Erythroblast (primary cell): ENCODE measurements around the gene GDPD1.
"Not testable (repeated sequence)": the region's sequence is repeated elsewhere in the genome, so short reads cannot be mapped to it uniquely, and the experiment has no call there.

Source experiments
- DNase-seq, 2 experiments: peaks; one replicate each; lab custom pipeline; 2025; lab: John Stamatoyannopoulos, UW
- GATA1 ChIP-seq: IDR thresholded peaks from 2 replicates; pipeline ENCODE4 v1.6.1; 2011; ENCODE audit warnings: low read depth, mild to moderate bottlenecking, control low read depth, low read length, moderate library complexity
- POLR2A ChIP-seq: IDR thresholded peaks from 2 replicates; pipeline ENCODE4 v1.6.1; 2011; ENCODE audit warnings: mild to moderate bottlenecking, low read length

The GDPD1 gene

DNA sequence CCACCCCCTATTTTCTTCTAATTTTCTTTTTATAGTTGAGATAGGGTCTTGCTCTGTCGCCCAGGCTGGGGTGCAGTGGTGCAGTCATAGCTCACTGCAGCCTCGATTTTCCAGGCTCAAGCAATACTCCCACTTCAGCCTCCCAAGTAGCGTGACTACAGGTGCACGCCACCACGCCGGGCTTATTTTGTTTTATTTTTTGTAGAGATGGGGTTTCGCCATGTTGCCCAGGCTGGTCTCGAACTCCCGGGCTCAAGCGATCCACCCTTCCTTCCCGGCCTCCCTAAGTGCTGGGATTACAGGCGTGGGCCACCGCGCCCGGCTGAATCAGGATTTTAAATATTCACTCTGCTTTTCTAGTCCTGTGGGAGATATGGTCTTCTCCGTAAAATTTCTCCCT is 941 bp upstream of the GDPD1 start:
- TF ChIP-seq POLR2A (no peak), GATA1 (no peak)
- DNase-seq, result no peak

DNA sequence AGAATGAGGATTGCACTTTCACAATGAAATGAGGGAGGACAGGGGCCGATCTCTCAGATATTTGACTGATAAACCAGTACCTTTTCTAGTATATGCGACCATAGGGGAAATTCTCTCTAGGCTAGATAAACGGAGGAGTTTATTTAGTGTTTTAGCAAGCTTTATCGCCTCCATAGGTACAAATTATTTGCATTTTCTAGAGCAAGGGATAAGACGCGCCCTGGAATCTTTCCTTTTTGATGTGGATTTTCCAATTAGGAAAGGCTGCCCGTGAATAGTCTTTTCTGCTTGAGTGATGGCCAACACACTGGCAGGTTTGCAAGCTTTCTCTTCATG is 351 bp upstream of the GDPD1 start:
- DNase-seq, result no peak
- TF ChIP-seq POLR2A, result no peak
- no peak for TF ChIP-seq GATA1

GRCh38 chr17:59221159-59221847 is 992 bp downstream of the GDPD1 start:
- no peak for TF ChIP-seq POLR2A
- DNase-seq, result peak in 1 of 2 experiments; percentile 50

GRCh38 chr17:59223813-59224212 is 3.5 kb downstream of the GDPD1 start:
- TF ChIP-seq GATA1 (no peak), POLR2A (no peak)
- no peak for DNase-seq

DNA sequence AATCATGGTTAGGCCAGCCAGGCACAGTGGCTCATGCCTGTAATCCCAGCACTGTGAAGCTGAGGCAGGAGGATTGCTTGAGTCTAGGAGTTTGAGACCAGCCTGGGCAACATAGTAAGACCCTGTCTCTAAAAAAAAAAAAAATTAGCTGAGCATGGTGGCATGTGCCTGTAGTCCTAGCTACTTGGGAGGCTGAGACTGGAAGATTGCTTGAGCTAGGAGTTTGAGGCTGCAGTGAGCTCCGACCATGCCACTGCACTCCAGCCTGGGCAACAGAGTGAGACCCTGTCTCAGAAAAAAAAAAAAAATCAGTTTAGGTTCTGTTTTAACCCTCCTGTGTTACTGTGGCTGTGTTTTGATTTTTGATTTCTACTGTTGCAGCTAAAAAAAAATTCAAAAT is 8.3 kb downstream of the GDPD1 start:
- DNase-seq, result not testable (repeated sequence)

DNA sequence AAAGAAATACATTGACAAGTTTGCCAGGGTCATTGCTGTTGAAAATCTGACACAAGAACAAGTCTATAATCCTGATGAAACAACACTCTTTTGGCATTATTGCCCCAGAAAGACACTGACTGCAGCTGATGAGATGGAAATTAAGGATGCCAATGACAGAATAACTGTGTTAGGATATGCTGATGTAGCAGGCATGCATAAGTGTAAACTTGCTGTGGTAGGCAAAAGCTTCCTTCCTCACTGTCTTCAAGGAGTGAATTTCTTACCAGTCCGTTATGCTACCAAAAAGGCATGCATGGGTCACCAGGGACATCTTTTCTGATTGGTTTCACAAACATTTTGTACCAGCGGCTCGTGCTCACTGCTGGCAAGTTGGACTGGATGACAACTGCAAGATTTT is 10.5 kb downstream of the GDPD1 start:
- no peak for DNase-seq

DNA sequence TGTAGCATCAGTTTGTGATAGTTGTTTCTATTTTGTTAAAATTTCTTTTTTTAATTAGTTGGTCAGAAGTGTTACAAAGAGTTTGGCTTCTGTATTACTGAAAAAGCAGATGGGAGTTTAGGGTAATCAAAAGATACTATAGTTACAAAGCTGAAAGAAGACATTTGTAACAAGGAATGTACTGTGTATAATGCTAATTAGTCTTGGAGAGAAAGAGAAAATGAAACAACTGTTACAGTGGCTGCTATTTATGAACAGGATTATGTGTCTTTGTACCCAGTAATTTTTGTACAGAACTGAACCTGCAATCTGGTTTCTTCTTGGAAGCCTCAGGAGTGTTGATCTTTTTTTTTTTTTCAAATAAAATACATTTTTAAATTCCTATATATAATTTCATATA is 14.3 kb downstream of the GDPD1 start:
- DNase-seq, result no peak
- TF ChIP-seq POLR2A (no peak), GATA1 (no peak)

More for the DNA sequence above, 10.5 kb downstream of the GDPD1 start:
- TF ChIP-seq GATA1, result no peak
- TF ChIP-seq POLR2A, result no peak

- TF ChIP-seq GATA1 (no peak), POLR2A (no peak)
- DNase-seq, result peak in 1 of 2 experiments; percentile 19
These were observed 18.6 kb downstream of the GDPD1 start for GRCh38 chr17:59238906-59239305.

GRCh38 chr17:59244081-59244480 is 23.8 kb downstream of the GDPD1 start:
- TF ChIP-seq POLR2A (no peak), GATA1 (no peak)
- no peak for DNase-seq

GRCh38 chr17:59254742-59255141 is 34.4 kb downstream of the GDPD1 start:
- DNase-seq, result no peak
- TF ChIP-seq GATA1, result no peak
- TF ChIP-seq POLR2A, result no peak

DNA sequence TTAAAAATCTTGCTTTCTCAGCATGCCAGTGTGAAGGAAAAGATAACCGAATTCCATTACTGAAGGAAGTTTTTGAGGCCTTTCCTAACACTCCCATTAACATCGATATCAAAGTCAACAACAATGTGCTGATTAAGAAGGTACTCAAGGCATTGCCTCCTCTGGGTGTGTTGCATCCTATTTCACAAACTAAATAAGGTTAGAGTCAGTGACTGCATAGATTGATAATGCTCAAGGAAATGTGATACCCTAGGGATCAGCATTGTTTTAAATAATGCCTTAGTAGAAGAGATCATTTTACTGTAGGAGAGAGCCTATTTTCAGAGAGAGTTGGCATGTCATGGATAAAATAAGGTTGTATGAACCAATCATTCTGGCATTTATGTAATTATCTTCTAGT is 36.8 kb downstream of the GDPD1 start:
- no peak for TF ChIP-seq POLR2A
- no peak for TF ChIP-seq GATA1
- DNase-seq, result no peak

- TF ChIP-seq GATA1, result no peak
- no peak for TF ChIP-seq POLR2A
- DNase-seq, result no peak
These were observed 40.4 kb downstream of the GDPD1 start for GRCh38 chr17:59260722-59261121.

GRCh38 chr17:59266745-59267144 is 46.4 kb downstream of the GDPD1 start:
- no peak for TF ChIP-seq POLR2A
- no peak for TF ChIP-seq GATA1

DNA sequence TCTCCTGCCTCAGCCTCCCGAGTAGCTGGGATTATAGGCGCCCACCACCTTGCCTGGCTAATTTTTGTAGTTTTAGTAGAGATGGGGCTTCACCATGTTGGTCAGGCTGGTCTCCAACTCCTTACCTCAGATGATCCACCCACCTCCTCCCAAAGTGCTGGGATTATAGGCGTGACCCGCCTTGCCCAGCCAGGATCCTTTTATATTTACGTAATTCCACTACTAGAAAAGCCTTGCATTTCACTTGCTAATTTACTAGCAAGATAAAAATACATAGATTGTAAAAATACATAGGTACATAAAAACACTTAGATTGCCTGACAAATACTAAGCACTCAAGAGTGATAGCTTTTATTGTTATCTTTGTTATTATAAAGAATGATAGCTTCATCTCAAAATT is 47.5 kb downstream of the GDPD1 start:
- DNase-seq, result no peak
- TF ChIP-seq POLR2A (no peak), GATA1 (no peak)

More at GRCh38 chr17:59266745-59267144, 46.4 kb downstream of the GDPD1 start:
- DNase-seq, result no peak

DNA sequence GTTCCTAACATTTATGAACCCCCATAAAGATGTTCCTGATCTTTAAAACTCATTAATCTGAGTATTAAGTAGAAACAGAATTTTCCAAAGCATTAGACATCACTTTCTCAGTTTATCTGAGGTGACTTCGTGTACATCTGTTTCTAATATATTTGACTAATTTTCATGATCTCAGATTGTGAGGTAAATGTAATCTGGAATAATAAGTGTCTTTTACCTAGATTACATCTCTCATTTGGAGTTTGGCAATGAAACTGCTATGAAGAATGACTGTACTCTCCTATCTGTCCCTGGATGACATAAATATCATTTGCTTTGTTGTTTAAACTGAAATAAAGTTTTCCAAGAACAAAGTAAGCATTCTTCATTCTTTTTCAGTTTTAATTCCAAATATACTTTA is 55.3 kb downstream of the GDPD1 start:
- no peak for DNase-seq
- TF ChIP-seq GATA1 (no peak), POLR2A (no peak)
